Upper lobe of right lung (tissue), 1 donor: ENCODE measurements around the gene DUSP23. TPM values are rescaled to one million over a fixed set of nuclear protein-coding genes. Genes with fewer than 3 reads are reported as not detected.

Experiments
- ATAC-seq: fragments of 200-7000 bp; cut with Tn5 transposase; one replicate; pipeline ENCODE4 v1.9.1; 2020; ENCODE audit warnings: mild to moderate bottlenecking, moderate library complexity
- DNase-seq: peaks from one replicate; pipeline ENCODE4 v3.0.0-alpha.2; 2020
- H3K27ac ChIP-seq: fragments of 200-600 bp; one replicate; pipeline ENCODE4 v1.8.0; 2022
- H3K27me3 ChIP-seq: fragments of 200-600 bp; one replicate; pipeline ENCODE4 v1.8.0; 2022; ENCODE audit warnings: mild to moderate bottlenecking
- H3K36me3 ChIP-seq: fragments of 200-600 bp; one replicate; pipeline ENCODE4 v1.8.0; 2022
- H3K4me1 ChIP-seq: fragments of 200-600 bp; one replicate; pipeline ENCODE4 v1.8.0; 2022
- H3K4me3 ChIP-seq: fragments of 200-600 bp; one replicate; pipeline ENCODE4 v1.8.0; 2022; ENCODE audit warnings: mild to moderate bottlenecking
- H3K9me3 ChIP-seq: fragments of 200-600 bp; one replicate; pipeline ENCODE4 v1.8.0; 2022
- intact Hi-C: fragments of 100-400 bp; cut with DNase I; formaldehyde crosslinking; loops from one replicate; pipeline ENCODE4 v1.11.0; 2022
- total RNA-seq: library from RNA; stranded (reverse); fragmentation: NEBNext Ultra II Directional; extraction: Animal tissue kit (Norgen Biotek cat#: 25700); gene quantifications from one replicate; pipeline ENCODE4 v1.2.1, GENCODE V29; 2021
- TF ChIP-seq, protein P1 (sequence below): fragments of 200-600 bp; IDR thresholded peaks from one replicate; pipeline ENCODE4 v1.8.0; 2022; ENCODE audit warnings: antibody characterized with exemption
- donor health status: DM: no; HTN: yes; CAD: no; lungs with severe emphysema.

The DUSP23 gene
- total RNA-seq, 1 donor from 2014 or later = 71.1 TPM

DNA sequence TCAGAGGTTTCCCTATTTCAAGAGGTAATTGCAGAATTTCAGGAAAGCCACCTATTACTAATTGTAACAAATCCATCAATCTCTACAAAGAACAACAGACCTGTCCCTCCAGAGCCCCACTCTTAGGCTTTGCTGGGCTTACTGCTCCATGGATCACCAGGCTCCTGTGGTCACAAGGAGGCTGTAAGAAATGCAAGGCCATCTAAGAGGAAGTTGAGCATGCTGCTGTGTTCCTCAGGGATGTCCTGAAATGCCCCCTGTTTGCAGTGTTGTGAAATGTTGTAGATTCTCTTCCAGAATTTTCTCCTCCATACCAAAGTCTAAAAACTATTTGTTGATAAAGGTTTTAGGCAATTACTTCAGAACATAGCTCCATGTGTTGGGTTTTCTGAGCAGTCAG is 24.4 kb upstream of the DUSP23 start:
- peak overlapping the region; percentile 65 for H3K27ac ChIP-seq
- H3K4me1 ChIP-seq = peaks cover 40% of the 10 kb centered on the region
- DNase-seq = no peak
- no peak overlapping the region for H3K4me3 ChIP-seq
- H3K36me3 ChIP-seq = no peaks in the 10 kb centered on the region
- intact Hi-C loops = no loop called here
- TF ChIP-seq, protein P1, sequence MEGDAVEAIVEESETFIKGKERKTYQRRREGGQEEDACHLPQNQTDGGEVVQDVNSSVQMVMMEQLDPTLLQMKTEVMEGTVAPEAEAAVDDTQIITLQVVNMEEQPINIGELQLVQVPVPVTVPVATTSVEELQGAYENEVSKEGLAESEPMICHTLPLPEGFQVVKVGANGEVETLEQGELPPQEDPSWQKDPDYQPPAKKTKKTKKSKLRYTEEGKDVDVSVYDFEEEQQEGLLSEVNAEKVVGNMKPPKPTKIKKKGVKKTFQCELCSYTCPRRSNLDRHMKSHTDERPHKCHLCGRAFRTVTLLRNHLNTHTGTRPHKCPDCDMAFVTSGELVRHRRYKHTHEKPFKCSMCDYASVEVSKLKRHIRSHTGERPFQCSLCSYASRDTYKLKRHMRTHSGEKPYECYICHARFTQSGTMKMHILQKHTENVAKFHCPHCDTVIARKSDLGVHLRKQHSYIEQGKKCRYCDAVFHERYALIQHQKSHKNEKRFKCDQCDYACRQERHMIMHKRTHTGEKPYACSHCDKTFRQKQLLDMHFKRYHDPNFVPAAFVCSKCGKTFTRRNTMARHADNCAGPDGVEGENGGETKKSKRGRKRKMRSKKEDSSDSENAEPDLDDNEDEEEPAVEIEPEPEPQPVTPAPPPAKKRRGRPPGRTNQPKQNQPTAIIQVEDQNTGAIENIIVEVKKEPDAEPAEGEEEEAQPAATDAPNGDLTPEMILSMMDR = no peak
- H3K27me3 ChIP-seq = no peaks in the 10 kb centered on the region
- no peaks in the 10 kb centered on the region for H3K9me3 ChIP-seq
- peak; percentile 77 for ATAC-seq

DNA sequence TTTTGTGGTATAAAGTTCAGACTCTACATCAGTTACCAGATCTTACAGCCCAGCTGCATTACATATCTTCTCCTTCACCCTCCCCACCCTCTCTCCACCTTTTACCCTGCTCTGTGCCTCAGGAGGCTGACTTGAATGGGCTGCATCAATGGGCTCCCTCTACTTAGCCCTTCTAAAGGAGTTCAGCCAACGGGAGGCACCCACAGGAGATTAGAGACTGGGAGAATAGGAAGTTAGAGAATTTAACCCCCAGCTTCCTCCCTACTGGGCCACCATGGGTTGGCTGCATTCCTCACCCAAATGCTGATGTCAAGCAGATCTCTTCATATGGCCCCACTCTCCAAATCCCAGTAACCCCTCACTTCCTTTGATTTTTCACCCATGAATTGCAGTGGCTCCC is 17.1 kb upstream of the DUSP23 start:
- Histone ChIP-seq H3K27me3 (no peaks in the 10 kb centered on the region), H3K9me3 (no peaks in the 10 kb centered on the region), H3K27ac (no peak overlapping the region), H3K36me3 (no peaks in the 10 kb centered on the region), H3K4me1 (no peaks in the 10 kb centered on the region), H3K4me3 (no peak overlapping the region)
- ATAC-seq (no peak), DNase-seq (no peak)
- intact Hi-C loops = no loop called here
- TF ChIP-seq, protein P1 = no peak

DNA sequence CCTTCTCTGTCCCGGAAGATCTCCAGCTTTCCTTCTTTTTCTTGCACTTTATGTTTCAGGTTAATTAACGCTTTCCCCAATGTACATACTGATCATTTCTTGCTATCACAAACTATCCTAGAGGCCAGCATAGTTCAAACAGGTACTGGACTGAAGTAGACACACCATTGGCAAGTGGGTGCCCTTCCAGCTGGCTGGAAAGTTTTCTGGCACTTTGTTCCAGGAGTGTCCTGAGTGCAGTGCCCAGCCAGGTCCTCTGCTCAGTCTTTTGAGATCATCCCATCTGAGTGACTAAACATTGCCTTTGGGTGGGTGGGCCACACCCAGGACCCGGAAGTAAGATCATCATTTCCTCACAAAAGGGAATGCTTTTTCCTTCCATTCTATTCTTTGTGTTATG is 15.0 kb upstream of the DUSP23 start:
- Histone ChIP-seq H3K27me3 (no peaks in the 10 kb centered on the region), H3K27ac (no peak overlapping the region), H3K36me3 (no peaks in the 10 kb centered on the region), H3K4me3 (no peak overlapping the region), H3K4me1 (no peaks in the 10 kb centered on the region), H3K9me3 (no peaks in the 10 kb centered on the region)
- DNase-seq = no peak
- intact Hi-C loops = no loop called here
- TF ChIP-seq, protein P1 = no peak
- no peak for ATAC-seq

DNA sequence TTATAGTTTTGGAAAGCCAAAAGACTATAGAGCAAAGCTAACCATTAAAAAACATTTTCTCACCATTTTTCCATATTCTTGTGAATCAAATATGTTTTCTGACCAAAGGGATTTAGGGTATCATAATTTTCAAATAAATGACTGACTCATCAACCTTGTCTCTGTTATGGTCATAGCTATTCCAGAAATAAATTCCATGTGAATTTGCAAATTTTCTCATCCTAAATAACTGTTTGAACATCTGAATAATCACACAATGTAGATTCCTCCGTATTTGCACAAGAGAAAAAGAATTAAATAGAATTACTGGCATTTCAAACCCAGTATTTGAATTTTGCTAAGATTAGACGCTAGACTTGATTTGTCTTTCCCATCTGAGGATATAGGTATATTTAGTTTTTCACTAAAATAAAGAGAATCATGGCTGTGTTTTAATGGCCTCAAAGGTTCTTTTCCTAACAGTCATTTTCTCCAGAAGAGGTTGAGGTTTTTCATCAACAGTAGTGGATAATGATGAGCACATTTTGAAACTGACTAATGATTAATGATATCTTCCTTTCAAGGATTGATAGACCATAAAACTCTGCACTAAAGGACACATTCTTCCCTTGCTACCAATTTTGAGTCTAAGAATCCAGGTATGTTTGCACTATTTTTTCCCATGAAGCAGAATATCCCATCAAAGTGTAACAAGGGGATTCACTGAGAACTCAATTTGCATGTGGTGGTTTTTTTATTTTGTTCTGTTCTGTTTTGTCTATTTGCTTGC is 9.5 kb upstream of the DUSP23 start:
- intact Hi-C loops = no loop called here
- no peaks in the 10 kb centered on the region for H3K9me3 ChIP-seq
- TF ChIP-seq, protein P1 = no peak
- H3K27me3 ChIP-seq = no peaks in the 10 kb centered on the region
- no peak overlapping the region for H3K27ac ChIP-seq
- no peak overlapping the region for H3K4me3 ChIP-seq
- no peaks in the 10 kb centered on the region for H3K36me3 ChIP-seq
- ATAC-seq (no peak), DNase-seq (no peak)
- H3K4me1 ChIP-seq = peaks cover 14% of the 10 kb centered on the region

DNA sequence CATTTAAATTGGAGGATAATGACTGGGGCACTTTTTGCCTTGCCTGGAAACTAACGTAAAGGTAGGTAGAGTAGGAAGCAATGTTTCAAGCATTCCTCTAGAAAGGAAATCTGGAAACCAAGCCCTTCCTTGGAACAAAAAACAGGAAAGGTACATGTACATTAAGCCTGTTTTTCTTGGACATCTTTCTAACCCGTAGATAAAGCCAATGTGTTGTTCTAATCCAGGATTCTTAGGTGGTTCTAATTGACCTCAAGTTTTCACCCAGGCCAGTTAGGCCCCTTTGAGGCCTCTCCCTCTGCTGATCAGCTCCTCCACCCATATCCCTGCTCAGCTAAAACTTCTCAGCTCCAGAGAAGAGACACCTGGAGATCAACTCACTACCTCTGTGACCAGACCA is 6.3 kb upstream of the DUSP23 start:
- H3K27ac ChIP-seq = no peak overlapping the region
- intact Hi-C loops = no loop called here

More for the DNA sequence above, 6.3 kb upstream of the DUSP23 start:
- ATAC-seq (no peak), DNase-seq (no peak)
- peaks cover 17% of the 10 kb centered on the region for H3K4me1 ChIP-seq
- no peak overlapping the region for H3K4me3 ChIP-seq
- TF ChIP-seq, protein P1 = no peak
- no peaks in the 10 kb centered on the region for H3K9me3 ChIP-seq
- no peaks in the 10 kb centered on the region for H3K27me3 ChIP-seq
- no peaks in the 10 kb centered on the region for H3K36me3 ChIP-seq
